ENCODE results near the gene MYO7A.
A peak's percentile ranks its signal among the peaks of the same experiment; 100 is the strongest.

Gene MYO7A

GRCh38 chr11:77127920-77128691, at the start of gene MYO7A:
Gene MYO7A (plus strand): TSS chr11:77128246. CDS start chr11:77130635, 2,389 bp downstream.
- H3K9me3 Mint-ChIP-seq: no peaks in the 10 kb centered on the region
- H3K27me3 Mint-ChIP-seq (ENCODE audit: low read depth): peaks cover 18% of the 10 kb centered on the region
- H3K36me3 Mint-ChIP-seq (ENCODE audit: low read depth): peaks cover 8% of the 10 kb centered on the region
- peak within 1 kb of the TSS; percentile 38 to 83 (median 53) for H3K27ac Mint-ChIP-seq
- no peak for TF ChIP-seq CTCF (IDR thresholded peaks at IDR 0.05; ENCODE audit: unreplicated experiment in 3 of 3)
- H3K4me1 Mint-ChIP-seq: peaks cover 43% of the 10 kb centered on the region
- peak within 1 kb of the TSS; percentile 58 to 83 (median 80) for H3K4me3 Mint-ChIP-seq

- Mint-ChIP-seq H3K9me3 (peaks cover 8% of the 10 kb centered on the region), H3K27ac (no peak overlapping the region), H3K4me1 (peaks cover 19% of the 10 kb centered on the region), H3K4me3 (no peak overlapping the region), H3K27me3 (ENCODE audit: low read depth) (no peaks in the 10 kb centered on the region), H3K36me3 (ENCODE audit: low read depth) (peaks cover 7% of the 10 kb centered on the region)
- TF ChIP-seq CTCF (IDR thresholded peaks at IDR 0.05; ENCODE audit: unreplicated experiment in 3 of 3): no peak
Measured at GRCh38 chr11:77079666-77080065, 48.4 kb upstream of the MYO7A start.

- no peak overlapping the region for H3K4me3 Mint-ChIP-seq
Measured at GRCh38 chr11:77080643-77081210, 47.3 kb upstream of the MYO7A start.

GRCh38 chr11:77081381-77081851, 46.6 kb upstream of the MYO7A start:
- Mint-ChIP-seq H3K27me3 (ENCODE audit: low read depth) (no peaks in the 10 kb centered on the region), H3K9me3 (peaks cover 8% of the 10 kb centered on the region), H3K4me1 (peaks cover 17% of the 10 kb centered on the region), H3K4me3 (no peak overlapping the region), H3K27ac (peak overlapping the region in 1 of 3 experiments; percentile 39), H3K36me3 (ENCODE audit: low read depth) (peaks cover 7% of the 10 kb centered on the region)
- no peak for TF ChIP-seq CTCF (IDR thresholded peaks at IDR 0.05; ENCODE audit: unreplicated experiment in 3 of 3)

More at GRCh38 chr11:77080643-77081210, 47.3 kb upstream of the MYO7A start:
- Mint-ChIP-seq H3K9me3 (peaks cover 8% of the 10 kb centered on the region), H3K36me3 (ENCODE audit: low read depth) (peaks cover 7% of the 10 kb centered on the region), H3K27ac (no peak overlapping the region), H3K27me3 (ENCODE audit: low read depth) (no peaks in the 10 kb centered on the region), H3K4me1 (peaks cover 19% of the 10 kb centered on the region)
- TF ChIP-seq CTCF (IDR thresholded peaks at IDR 0.05; ENCODE audit: unreplicated experiment in 3 of 3): no peak

- peaks cover 14% of the 10 kb centered on the region for H3K4me1 Mint-ChIP-seq
- TF ChIP-seq CTCF (IDR thresholded peaks at IDR 0.05; ENCODE audit: unreplicated experiment in 3 of 3): no peak
- H3K36me3 Mint-ChIP-seq (ENCODE audit: low read depth): peaks cover 7% of the 10 kb centered on the region
- H3K27ac Mint-ChIP-seq: peak overlapping the region in 1 of 3 experiments; percentile 59
- H3K9me3 Mint-ChIP-seq: peaks cover 8% of the 10 kb centered on the region
- H3K27me3 Mint-ChIP-seq (ENCODE audit: low read depth): no peaks in the 10 kb centered on the region
- no peak overlapping the region for H3K4me3 Mint-ChIP-seq
Measured at GRCh38 chr11:77081976-77082836, 45.8 kb upstream of the MYO7A start.
